OCI-LY3 (cell line): ENCODE measurements around the gene HPD.
"Not testable (repeated sequence)": the region's sequence is repeated elsewhere in the genome, so short reads cannot be mapped to it uniquely, and the experiment has no call there.

Experiments used
- H2AFZ ChIP-seq: fragments of 200-600, 300-600 bp; shearing (Covaris generic); 2 replicates; pipeline ENCODE4 v1.6.0; 2014; ENCODE audit warnings: antibody characterized with exemption, low read depth, low read length
- H3K27ac ChIP-seq: fragments of 200-600, 300-600 bp; sonication (generic); 2 replicates; pipeline ENCODE4 v1.5.1; 2014; ENCODE audit warnings: mild to moderate bottlenecking, low read length, moderate library complexity, mixed read lengths
- H3K27me3 ChIP-seq: fragments of 200-600, 300-600 bp; sonication (generic); 2 replicates; pipeline ENCODE4 v1.6.1; 2014; ENCODE audit warnings: low read depth, low read length, mixed read lengths
- H3K36me3 ChIP-seq: fragments of 200-600, 300-600 bp; sonication (generic); replicated peaks from 2 replicates; pipeline ENCODE3; 2014; ENCODE audit warnings: low read depth, low read length, mixed read lengths
- H3K4me1 ChIP-seq: fragments of 300-600, 200-600 bp; sonication (generic); 2 replicates; pipeline ENCODE4 v1.6.1; 2014; ENCODE audit warnings: low read length, mixed read lengths
- H3K4me2 ChIP-seq: fragments of 200-600, 300-600 bp; sonication (generic); 2 replicates; pipeline ENCODE4 v1.6.1; 2014; ENCODE audit warnings: low read length, mixed read lengths
- H3K4me3 ChIP-seq: fragments of 300-600, 200-600 bp; sonication (generic); 2 replicates; pipeline ENCODE4 v1.5.1; 2014; ENCODE audit warnings: antibody characterized with exemption, mild to moderate bottlenecking, low read length, moderate library complexity
- H3K79me2 ChIP-seq: fragments of 300-600, 200-600 bp; shearing (Covaris generic); 2 replicates; pipeline ENCODE4 v1.6.1; 2014; ENCODE audit warnings: mild to moderate bottlenecking, low read length, mixed read lengths
- H3K9ac ChIP-seq: fragments of 300-600, 200-600 bp; shearing (Covaris generic); 2 replicates; pipeline ENCODE4 v1.6.0; 2014; ENCODE audit warnings: mild to moderate bottlenecking, low read length, moderate library complexity
- H3K9me3 ChIP-seq: fragments of 200-600, 300-600 bp; shearing (Covaris generic); 2 replicates; pipeline ENCODE4 v1.6.1; 2014; ENCODE audit warnings: low read length, mixed read lengths; ENCODE audit not compliant: insufficient read depth
- H4K20me1 ChIP-seq: fragments of 200-600, 300-600 bp; sonication (generic); 2 replicates; pipeline ENCODE4 v1.6.1; 2016; ENCODE audit warnings: low read length, mixed read lengths; ENCODE audit not compliant: insufficient read depth
- EZH2phosphoT487 ChIP-seq: fragments of 200-600 bp; shearing (Covaris generic); IDR thresholded peaks from 2 replicates; pipeline ENCODE4 v1.6.1; 2018; ENCODE audit warnings: antibody characterized with exemption, mixed run types, low read depth
- TF ChIP-seq, protein P1 (sequence below): fragments of 200-600, 300-600 bp; sonication (generic); IDR thresholded peaks from 2 replicates; pipeline ENCODE4 v1.5.1; 2014; ENCODE audit warnings: antibody characterized with exemption, low read length, low read depth

HPD gene

DNA sequence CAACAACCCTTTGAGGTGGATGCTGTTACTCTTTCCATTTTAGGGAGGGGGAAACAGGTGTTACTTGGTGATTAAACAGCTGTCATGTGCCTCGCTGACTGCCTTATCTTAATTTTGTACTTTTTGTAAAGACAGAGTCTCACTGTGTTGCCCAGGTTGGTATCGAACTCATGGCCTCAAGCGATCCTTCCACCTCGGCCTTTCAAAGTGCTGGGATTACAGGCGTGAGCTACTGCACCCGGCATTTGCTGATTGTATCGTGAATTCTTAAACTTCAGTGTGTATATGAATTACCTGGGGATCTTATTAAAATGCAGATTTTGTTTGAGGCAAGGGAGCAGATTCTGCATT, 30.6 kb upstream of the HPD start:
- Histone ChIP-seq H3K9ac (peak overlapping the region; percentile 78), H3K79me2 (peaks cover 41% of the 10 kb centered on the region), H3K4me2 (peak overlapping the region; percentile 83), H3K36me3 (no peaks in the 10 kb centered on the region), H3K27ac (peak overlapping the region; percentile 78), H3K9me3 (no peaks in the 10 kb centered on the region), H3K27me3 (no peaks in the 10 kb centered on the region), H3K4me3 (peak overlapping the region; percentile 83), H4K20me1 (no peaks in the 10 kb centered on the region), H3K4me1 (peaks cover 27% of the 10 kb centered on the region), H2AFZ (no peak overlapping the region)
- no peak for TF ChIP-seq EZH2phosphoT487
- TF ChIP-seq, protein P1, sequence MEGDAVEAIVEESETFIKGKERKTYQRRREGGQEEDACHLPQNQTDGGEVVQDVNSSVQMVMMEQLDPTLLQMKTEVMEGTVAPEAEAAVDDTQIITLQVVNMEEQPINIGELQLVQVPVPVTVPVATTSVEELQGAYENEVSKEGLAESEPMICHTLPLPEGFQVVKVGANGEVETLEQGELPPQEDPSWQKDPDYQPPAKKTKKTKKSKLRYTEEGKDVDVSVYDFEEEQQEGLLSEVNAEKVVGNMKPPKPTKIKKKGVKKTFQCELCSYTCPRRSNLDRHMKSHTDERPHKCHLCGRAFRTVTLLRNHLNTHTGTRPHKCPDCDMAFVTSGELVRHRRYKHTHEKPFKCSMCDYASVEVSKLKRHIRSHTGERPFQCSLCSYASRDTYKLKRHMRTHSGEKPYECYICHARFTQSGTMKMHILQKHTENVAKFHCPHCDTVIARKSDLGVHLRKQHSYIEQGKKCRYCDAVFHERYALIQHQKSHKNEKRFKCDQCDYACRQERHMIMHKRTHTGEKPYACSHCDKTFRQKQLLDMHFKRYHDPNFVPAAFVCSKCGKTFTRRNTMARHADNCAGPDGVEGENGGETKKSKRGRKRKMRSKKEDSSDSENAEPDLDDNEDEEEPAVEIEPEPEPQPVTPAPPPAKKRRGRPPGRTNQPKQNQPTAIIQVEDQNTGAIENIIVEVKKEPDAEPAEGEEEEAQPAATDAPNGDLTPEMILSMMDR, result no peak

DNA sequence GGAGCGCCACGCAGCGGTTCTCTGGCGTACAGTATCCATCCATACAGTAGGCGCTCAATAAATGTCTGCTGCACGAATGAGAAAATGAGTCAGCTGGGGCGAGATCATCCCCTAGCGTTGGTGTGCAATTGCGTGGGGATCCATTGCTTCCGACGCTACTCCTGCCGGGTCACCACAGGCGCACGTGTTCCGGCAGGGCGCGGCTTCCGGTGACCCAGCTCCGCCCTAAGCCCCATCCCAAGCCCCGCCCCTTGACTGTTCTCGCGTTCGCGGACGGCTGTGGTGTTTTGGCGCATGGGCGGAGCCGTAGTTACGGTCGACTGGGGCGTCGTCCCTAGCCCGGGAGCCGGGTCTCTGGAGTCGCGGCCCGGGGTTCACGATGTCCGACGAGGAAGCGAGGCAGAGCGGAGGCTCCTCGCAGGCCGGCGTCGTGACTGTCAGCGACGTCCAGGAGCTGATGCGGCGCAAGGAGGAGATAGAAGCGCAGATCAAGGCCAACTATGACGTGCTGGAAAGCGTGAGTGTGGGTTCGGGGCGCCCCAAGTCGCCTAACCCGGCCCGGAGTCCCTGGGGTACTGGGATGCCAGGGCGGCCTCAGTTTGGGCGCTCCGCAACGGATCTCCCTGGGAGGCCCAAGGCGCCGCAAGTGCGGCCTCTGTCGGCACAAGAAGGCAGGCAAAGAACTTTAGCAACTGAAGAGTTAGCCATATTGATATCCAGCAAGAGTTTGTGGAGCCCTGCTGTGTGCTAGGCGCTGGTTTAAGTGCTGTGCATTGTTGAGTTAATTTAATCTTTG, 30.0 kb upstream of the HPD start, which contains the start of gene PSMD9:
Gene PSMD9, plus strand, starts transcription at position 313 of the 796 bp plus-strand sequence. Its CDS starts 67 bp downstream, at position 380.
- Histone ChIP-seq H2AFZ (peak within 1 kb of the TSS; percentile 88), H3K9ac (peak within 1 kb of the TSS; percentile 78), H3K27me3 (no peaks in the 10 kb centered on the region), H4K20me1 (no peaks in the 10 kb centered on the region), H3K4me2 (peak within 1 kb of the TSS; percentile 84), H3K36me3 (no peaks in the 10 kb centered on the region), H3K4me3 (peak within 1 kb of the TSS; percentile 83), H3K4me1 (peaks cover 21% of the 10 kb centered on the region), H3K79me2 (peaks cover 37% of the 10 kb centered on the region), H3K9me3 (no peaks in the 10 kb centered on the region), H3K27ac (peak within 1 kb of the TSS; percentile 78)
- no peak for TF ChIP-seq EZH2phosphoT487
- TF ChIP-seq, protein P1, result peak; percentile 73

DNA sequence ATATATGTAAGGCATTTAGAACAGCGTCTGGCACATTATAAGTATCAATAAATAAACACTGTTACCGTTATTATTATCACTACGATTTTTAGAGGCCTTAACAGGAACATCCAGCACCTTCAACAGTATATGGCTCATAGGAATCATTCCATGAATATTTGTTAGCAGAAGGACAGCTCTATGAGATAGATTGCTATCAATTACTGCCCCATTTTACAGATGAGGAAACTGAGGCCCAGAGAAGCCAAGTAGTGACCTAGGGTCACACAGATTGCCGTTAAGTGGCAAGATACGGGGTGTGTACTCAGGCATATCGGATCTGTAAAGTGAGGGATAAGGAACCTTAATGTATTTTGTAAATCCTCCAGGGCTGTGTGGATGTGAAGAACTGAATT, 29.4 kb upstream of the HPD start:
- no peaks in the 10 kb centered on the region for H3K36me3 ChIP-seq
- no peaks in the 10 kb centered on the region for H3K9me3 ChIP-seq
- peak overlapping the region; percentile 88 for H2AFZ ChIP-seq
- TF ChIP-seq, protein P1, result no peak; the same call in 1 of the 2 replicates
- no peak for TF ChIP-seq EZH2phosphoT487
- peak overlapping the region; percentile 83 for H3K4me3 ChIP-seq
- H3K27me3 ChIP-seq, result no peaks in the 10 kb centered on the region
- peaks cover 15% of the 10 kb centered on the region for H3K4me1 ChIP-seq
- H4K20me1 ChIP-seq, result no peaks in the 10 kb centered on the region
- peaks cover 31% of the 10 kb centered on the region for H3K79me2 ChIP-seq
- peak overlapping the region; percentile 70 for H3K9ac ChIP-seq
- peak overlapping the region; percentile 84 for H3K4me2 ChIP-seq
- peak overlapping the region; percentile 37 for H3K27ac ChIP-seq

DNA sequence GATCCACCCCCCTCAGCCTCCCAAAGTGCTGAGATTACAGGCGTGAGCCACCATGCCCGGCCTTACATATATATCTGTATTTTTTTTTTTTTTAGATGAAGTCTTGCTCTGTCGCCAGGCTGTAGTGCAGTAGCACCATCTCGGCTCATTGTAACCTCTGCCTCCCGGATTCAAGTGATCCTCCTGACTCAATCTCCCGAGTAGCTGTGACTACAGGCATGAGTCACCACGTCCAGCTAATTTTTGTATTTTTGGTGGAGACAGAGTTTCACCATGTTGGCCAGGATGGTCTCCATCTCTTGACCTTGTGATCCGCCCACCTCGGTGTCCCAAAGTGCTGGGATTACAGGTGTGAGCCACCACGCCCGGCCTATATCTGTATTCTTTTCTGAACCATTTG, 26.5 kb upstream of the HPD start:
- H3K27me3 ChIP-seq, H3K36me3 ChIP-seq, H3K4me2 ChIP-seq, H2AFZ ChIP-seq, H3K4me3 ChIP-seq, H3K9me3 ChIP-seq, H3K9ac ChIP-seq, H4K20me1 ChIP-seq, H3K27ac ChIP-seq: not testable (repeated sequence)
- peaks cover 12% of the 10 kb centered on the region for H3K4me1 ChIP-seq
- peaks cover 14% of the 10 kb centered on the region for H3K79me2 ChIP-seq
